Neural crest cell (in vitro differentiated cells): ENCODE results near the gene ATXN2L. TPM values are rescaled to one million over a fixed set of nuclear protein-coding genes. Genes with fewer than 3 reads are reported as not detected.

ENCODE experiments used
- DNase-seq: peaks from one replicate; pipeline ENCODE4 v3.0.0; 2021; ENCODE audit warnings: low read depth, mixed read lengths, low spot score
- H3K27ac Mint-ChIP-seq: one replicate; pipeline ENCODE4 v1.8.0; 2021; ENCODE audit warnings: mild to moderate bottlenecking, mixed read lengths; ENCODE audit not compliant: unreplicated experiment
- H3K27me3 Mint-ChIP-seq: 2 replicates; pipeline ENCODE4 v1.8.0; 2021; ENCODE audit warnings: low read depth, mild to moderate bottlenecking, mixed read lengths
- H3K36me3 Mint-ChIP-seq: 2 replicates; pipeline ENCODE4 v1.8.0; 2021; ENCODE audit warnings: low read depth, mild to moderate bottlenecking, mixed read lengths
- H3K4me1 Mint-ChIP-seq: 2 replicates; pipeline ENCODE4 v1.8.0; 2021; ENCODE audit warnings: mixed read lengths
- H3K4me3 Mint-ChIP-seq: one replicate; pipeline ENCODE4 v1.8.0; 2021; ENCODE audit warnings: mild to moderate bottlenecking, mixed read lengths
- H3K9me3 Mint-ChIP-seq: 2 replicates; pipeline ENCODE4 v1.8.0; 2021; ENCODE audit warnings: mixed read lengths
- CTCF ChIP-seq: fragments of 200-600 bp; sonication (generic); conservative IDR thresholded peaks from 2 replicates; pipeline ENCODE4 v1.5.0; 2021; ENCODE audit warnings: antibody characterized with exemption, mild to moderate bottlenecking
- total RNA-seq: library from RNA; stranded (reverse); gene quantifications from 2 replicates; pipeline ENCODE4 v1.2.1, GENCODE V29; 2021

Gene ATXN2L
- total RNA-seq, 1 donor from 2014 or later: 272 TPM

- Mint-ChIP-seq H3K4me3 (no peak overlapping the region), H3K36me3 (peaks cover 4% of the 10 kb centered on the region), H3K27ac (peak overlapping the region; percentile 19), H3K4me1 (peaks cover 10% of the 10 kb centered on the region), H3K9me3 (no peaks in the 10 kb centered on the region), H3K27me3 (no peaks in the 10 kb centered on the region)
- no peak for TF ChIP-seq CTCF
- no peak for DNase-seq
Observed at GRCh38 chr16:28872952-28873351, 50.2 kb downstream of the ATXN2L start.

- Mint-ChIP-seq H3K27ac (no peak overlapping the region), H3K27me3 (no peaks in the 10 kb centered on the region), H3K4me3 (peak overlapping the region; percentile 54), H3K4me1 (peaks cover 12% of the 10 kb centered on the region), H3K36me3 (peaks cover 4% of the 10 kb centered on the region), H3K9me3 (no peaks in the 10 kb centered on the region)
- no peak for DNase-seq
- TF ChIP-seq CTCF: peak; percentile 68
Observed at GRCh38 chr16:28873543-28874201, 50.9 kb downstream of the ATXN2L start.

- H3K4me3 Mint-ChIP-seq: no peak overlapping the region
- H3K9me3 Mint-ChIP-seq: no peaks in the 10 kb centered on the region
- H3K4me1 Mint-ChIP-seq: peaks cover 20% of the 10 kb centered on the region
- no peak for DNase-seq
- no peak for TF ChIP-seq CTCF
- no peak overlapping the region for H3K27ac Mint-ChIP-seq
- no peaks in the 10 kb centered on the region for H3K27me3 Mint-ChIP-seq
- peaks cover 4% of the 10 kb centered on the region for H3K36me3 Mint-ChIP-seq
Observed at GRCh38 chr16:28874406-28874805, 51.6 kb downstream of the ATXN2L start.

GRCh38 chr16:28875134-28876018, 52.6 kb downstream of the ATXN2L start:
- DNase-seq: no peak
- Mint-ChIP-seq H3K4me1 (peaks cover 20% of the 10 kb centered on the region), H3K27me3 (no peaks in the 10 kb centered on the region), H3K27ac (no peak overlapping the region), H3K9me3 (no peaks in the 10 kb centered on the region), H3K36me3 (no peaks in the 10 kb centered on the region), H3K4me3 (no peak overlapping the region)
- TF ChIP-seq CTCF: no peak

GRCh38 chr16:28876019-28876659, 53.3 kb downstream of the ATXN2L start:
- Mint-ChIP-seq H3K27ac (no peak overlapping the region), H3K36me3 (no peaks in the 10 kb centered on the region), H3K9me3 (no peaks in the 10 kb centered on the region), H3K27me3 (peaks cover 2% of the 10 kb centered on the region), H3K4me3 (no peak overlapping the region), H3K4me1 (peaks cover 26% of the 10 kb centered on the region)
- no peak for TF ChIP-seq CTCF
- DNase-seq: no peak
